SK-N-MC (cell line): ENCODE results near the gene IGLL5.
"Not testable (repeated sequence)": the region's sequence is repeated elsewhere in the genome, so short reads cannot be mapped to it uniquely, and the experiment has no call there.

Experiments used
- DNase-seq: peaks from one replicate; pipeline ENCODE4 v3.0.0-alpha.2; 2011; ENCODE audit warnings: low read depth, low spot score
- H3K27ac ChIP-seq: fragments of 200-600 bp; sonication (generic); 2 replicates; pipeline ENCODE4 v1.5.1; 2016; ENCODE audit warnings: mixed run types
- H3K36me3 ChIP-seq: fragments of 200-600 bp; sonication (generic); 2 replicates; pipeline ENCODE4 v1.6.1; 2017; ENCODE audit warnings: antibody characterized with exemption, low read length, mixed read lengths; ENCODE audit not compliant: insufficient read depth
- H3K4me3 ChIP-seq: fragments of 200-600 bp; sonication (generic); 2 replicates; pipeline ENCODE4 v1.5.1; 2016
- H3K9ac ChIP-seq: fragments of 200-600 bp; sonication (generic); 2 replicates; pipeline ENCODE4 v1.8.0; 2017; ENCODE audit warnings: mixed run types, mixed read lengths; ENCODE audit not compliant: insufficient read length
- H3K9me3 ChIP-seq: fragments of 200-600 bp; sonication (generic); 2 replicates; pipeline ENCODE4 v1.6.1; 2017; ENCODE audit warnings: low read depth, mild to moderate bottlenecking, antibody characterized with exemption, low read length, moderate library complexity, mixed read lengths
- EZH2 ChIP-seq: fragments of 200-600 bp; sonication (generic); IDR thresholded peaks from one replicate; pipeline ENCODE4 v1.6.1; 2017; ENCODE audit warnings: antibody characterized with exemption
- FOXP2 ChIP-seq: optimal IDR thresholded peaks from 2 replicates; pipeline ENCODE3; 2011; ENCODE audit warnings: mild to moderate bottlenecking, moderate library complexity; ENCODE audit not compliant: insufficient read depth; ENCODE audit errors: extremely low read length, control extremely low read depth
- POLR2AphosphoS5 ChIP-seq: IDR thresholded peaks from 2 replicates; pipeline ENCODE4 v1.6.1; 2012; ENCODE audit warnings: mild to moderate bottlenecking, low read depth, low read length, borderline replicate concordance

The IGLL5 gene

GRCh38 chr22:22915670-22916035 lies 28.0 kb downstream of the IGLL5 start:
- DNase-seq: no peak
- H3K9ac ChIP-seq: no peak overlapping the region
- H3K4me3 ChIP-seq: no peak overlapping the region
- H3K36me3 ChIP-seq: no peaks in the 10 kb centered on the region
- no peak overlapping the region for H3K27ac ChIP-seq
- no peak for TF ChIP-seq EZH2
- TF ChIP-seq POLR2AphosphoS5: no peak
- H3K9me3 ChIP-seq: no peaks in the 10 kb centered on the region

DNA sequence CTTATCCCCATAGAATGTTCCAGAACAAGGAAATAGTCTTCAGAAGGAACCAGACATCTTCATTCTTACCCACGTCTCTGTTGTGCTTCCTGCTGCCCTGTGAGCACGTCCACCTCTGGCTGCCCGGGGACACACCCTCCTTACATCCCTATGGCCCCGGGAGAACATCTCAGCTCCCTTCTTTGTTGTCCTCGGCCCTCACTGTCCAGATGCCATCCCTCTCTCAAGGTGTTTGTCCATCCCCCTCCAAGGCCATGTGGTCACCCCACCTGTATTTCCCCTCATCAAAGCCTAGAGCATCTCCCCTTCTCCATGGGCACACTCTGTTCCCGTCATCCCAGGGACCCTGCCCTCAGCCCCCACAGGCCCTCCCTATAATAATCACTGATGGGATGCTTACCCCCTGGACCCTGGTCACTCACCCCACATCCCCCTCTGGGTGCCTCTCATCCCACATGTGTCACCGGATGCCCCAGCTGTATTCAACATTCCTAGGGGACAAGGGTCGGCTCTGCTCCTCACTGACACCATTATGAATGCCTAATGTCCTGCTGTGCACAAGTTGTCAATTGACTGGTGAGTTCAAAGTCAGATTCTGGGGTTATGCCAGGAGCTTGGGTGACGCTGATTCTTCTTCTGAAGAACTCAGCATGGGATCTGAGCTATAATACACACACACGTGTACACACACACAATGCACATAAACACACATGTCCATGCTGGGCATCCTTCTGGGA lies 28.8 kb downstream of the IGLL5 start:
- TF ChIP-seq FOXP2 (no peak), EZH2 (no peak), POLR2AphosphoS5 (no peak)
- Histone ChIP-seq H3K27ac (no peak overlapping the region), H3K4me3 (no peak overlapping the region), H3K9ac (no peak overlapping the region), H3K36me3 (no peaks in the 10 kb centered on the region), H3K9me3 (no peaks in the 10 kb centered on the region)
- no peak for DNase-seq

GRCh38 chr22:22916952-22917290 lies 29.3 kb downstream of the IGLL5 start:
- DNase-seq: no peak
- Histone ChIP-seq H3K4me3 (no peak overlapping the region), H3K27ac (no peak overlapping the region), H3K36me3 (no peaks in the 10 kb centered on the region), H3K9ac (no peak overlapping the region), H3K9me3 (no peaks in the 10 kb centered on the region)
- TF ChIP-seq POLR2AphosphoS5 (no peak), FOXP2 (no peak), EZH2 (no peak)

GRCh38 chr22:22917377-22917776 lies 29.8 kb downstream of the IGLL5 start:
- no peaks in the 10 kb centered on the region for H3K36me3 ChIP-seq
- no peak for DNase-seq
- H3K9ac ChIP-seq: no peak overlapping the region
- H3K27ac ChIP-seq: no peak overlapping the region
- no peak overlapping the region for H3K4me3 ChIP-seq
- no peak for TF ChIP-seq FOXP2
- no peak for TF ChIP-seq POLR2AphosphoS5
- no peak for TF ChIP-seq EZH2
- no peaks in the 10 kb centered on the region for H3K9me3 ChIP-seq

DNA sequence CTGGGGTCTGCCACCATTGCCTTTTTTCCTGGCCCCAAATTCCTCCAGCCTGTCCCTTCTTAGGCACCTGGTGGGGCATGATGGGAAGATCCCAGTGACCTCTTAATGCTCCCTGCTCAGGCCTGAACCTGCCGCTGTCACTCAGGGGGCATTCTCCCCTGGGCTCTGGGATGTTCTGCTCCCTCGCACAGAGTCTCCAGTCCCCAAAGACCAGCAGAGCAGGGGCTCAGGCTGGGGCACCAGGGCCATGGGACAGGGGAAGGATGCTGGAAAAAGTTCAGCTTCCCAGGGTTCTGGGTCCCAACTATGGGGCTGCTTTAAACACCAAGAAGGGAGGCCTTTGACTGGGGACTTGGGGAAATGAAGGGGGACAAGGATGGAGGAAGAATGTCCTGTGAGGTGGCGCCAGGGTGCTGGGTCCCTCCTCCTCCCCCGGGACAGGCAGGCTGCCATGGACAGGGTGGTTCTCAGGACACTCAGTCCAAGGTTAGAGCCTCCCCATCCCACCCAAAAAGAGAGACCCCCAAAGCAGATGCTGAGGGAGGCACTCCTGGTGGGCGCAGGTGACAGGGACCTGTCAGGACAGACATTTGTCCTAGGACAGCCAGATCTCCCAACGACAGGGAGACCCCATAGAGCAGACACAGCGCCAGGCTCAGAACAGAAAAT lies 30.8 kb downstream of the IGLL5 start:
- Histone ChIP-seq H3K27ac (no peak overlapping the region), H3K9me3 (no peaks in the 10 kb centered on the region), H3K4me3 (no peak overlapping the region), H3K36me3 (no peaks in the 10 kb centered on the region), H3K9ac (no peak overlapping the region)
- no peak for DNase-seq
- TF ChIP-seq POLR2AphosphoS5: no peak
- no peak for TF ChIP-seq FOXP2
- TF ChIP-seq EZH2: no peak

GRCh38 chr22:22919041-22919440 lies 31.4 kb downstream of the IGLL5 start:
- Histone ChIP-seq H3K4me3 (no peak overlapping the region), H3K36me3 (no peaks in the 10 kb centered on the region), H3K27ac (no peak overlapping the region), H3K9ac (no peak overlapping the region), H3K9me3 (no peaks in the 10 kb centered on the region)
- TF ChIP-seq EZH2 (no peak), FOXP2 (no peak), POLR2AphosphoS5 (no peak)
- no peak for DNase-seq

DNA sequence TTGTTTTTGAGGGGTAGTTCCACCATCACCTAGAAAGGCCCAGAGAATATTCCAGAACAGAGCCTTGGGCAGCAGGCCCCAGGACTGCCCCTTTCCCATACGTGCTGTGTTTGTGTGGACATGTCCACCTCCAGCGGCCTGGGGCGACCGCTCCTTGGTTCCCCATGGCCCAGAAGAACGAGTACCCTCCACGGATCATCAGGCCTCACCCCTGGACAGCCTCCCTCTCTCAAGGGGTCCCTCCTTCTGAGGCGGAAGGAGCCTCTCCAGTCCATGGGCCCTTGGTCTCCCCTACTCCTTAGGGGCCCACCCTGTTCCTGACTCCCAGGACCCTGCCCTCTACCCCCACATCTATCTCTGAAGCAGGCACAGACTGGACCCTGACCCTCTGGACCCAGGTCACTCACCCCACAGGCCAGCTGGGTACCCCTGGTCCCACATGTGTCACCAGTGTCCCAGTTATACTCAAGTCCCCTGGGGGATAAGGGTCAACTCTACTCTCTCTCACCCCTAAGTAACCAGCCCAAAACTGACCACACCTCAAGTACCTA lies 32.6 kb downstream of the IGLL5 start:
- no peak overlapping the region for H3K27ac ChIP-seq
- no peak for TF ChIP-seq POLR2AphosphoS5
- no peak for TF ChIP-seq EZH2
- no peak for TF ChIP-seq FOXP2
- H3K9me3 ChIP-seq: no peaks in the 10 kb centered on the region
- DNase-seq: no peak
- H3K4me3 ChIP-seq: no peak overlapping the region
- H3K9ac ChIP-seq: no peak overlapping the region
- H3K36me3 ChIP-seq: no peaks in the 10 kb centered on the region

GRCh38 chr22:22920910-22921550 lies 33.4 kb downstream of the IGLL5 start:
- TF ChIP-seq FOXP2: no peak
- TF ChIP-seq EZH2: no peak
- no peak for TF ChIP-seq POLR2AphosphoS5
- no peaks in the 10 kb centered on the region for H3K36me3 ChIP-seq
- no peak overlapping the region for H3K27ac ChIP-seq
- H3K9ac ChIP-seq: no peak overlapping the region
- DNase-seq: no peak
- H3K4me3 ChIP-seq: no peak overlapping the region
- no peaks in the 10 kb centered on the region for H3K9me3 ChIP-seq

DNA sequence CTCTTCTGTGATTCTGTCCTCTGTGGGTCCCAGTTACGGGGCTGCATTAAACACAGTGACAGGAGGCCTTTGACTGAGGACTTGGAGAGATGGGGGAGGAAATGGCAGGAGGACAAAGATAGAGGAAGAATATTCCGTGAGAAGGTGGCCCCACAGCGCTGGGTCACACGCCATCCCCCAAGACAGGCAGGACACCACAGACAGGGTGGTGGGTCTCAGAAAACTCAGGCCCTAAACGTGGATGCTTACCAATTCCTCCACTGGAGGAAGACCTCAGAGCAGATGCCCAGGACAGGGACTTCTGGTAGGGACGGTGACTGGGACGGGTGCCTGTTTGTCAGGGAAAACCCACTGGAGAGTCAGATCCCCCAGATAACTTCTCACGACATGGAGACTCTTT lies 34.0 kb downstream of the IGLL5 start:
- Histone ChIP-seq H3K9ac (no peak overlapping the region), H3K9me3 (no peaks in the 10 kb centered on the region), H3K36me3 (no peaks in the 10 kb centered on the region), H3K27ac (no peak overlapping the region), H3K4me3 (no peak overlapping the region)
- no peak for DNase-seq
- TF ChIP-seq EZH2: no peak
- no peak for TF ChIP-seq FOXP2
- TF ChIP-seq POLR2AphosphoS5: no peak

GRCh38 chr22:22922092-22922953 lies 34.7 kb downstream of the IGLL5 start:
- H3K27ac ChIP-seq, DNase-seq, H3K9ac ChIP-seq, H3K4me3 ChIP-seq, H3K36me3 ChIP-seq, H3K9me3 ChIP-seq: not testable (repeated sequence)
